Measurements from ENCODE around the gene METAP1D. TPM values are rescaled to one million over a fixed set of nuclear protein-coding genes. Genes with fewer than 3 reads are reported as not detected.

The METAP1D gene
- total and polyA plus RNA-seq, 2 experiments from 2014 or later, result 4.0 to 12.0 TPM

GRCh38 chr2:172079838-172080640 lies 80.3 kb downstream of the METAP1D start:
- no peaks in the 10 kb centered on the region for H3K36me3 ChIP-seq
- no peaks in the 10 kb centered on the region for H3K9me3 ChIP-seq (ENCODE audit: low read depth)
- peaks cover 100% of the 10 kb centered on the region for H3K27me3 ChIP-seq
- H3K4me3 ChIP-seq, result no peak overlapping the region
- no peak overlapping the region for H3K27ac ChIP-seq
- no peaks in the 10 kb centered on the region for H3K4me1 ChIP-seq (ENCODE audit: low read depth)
- DNase-seq (ENCODE audit: low read depth in 1 of 2, low spot score in 1 of 2), result no peak
- no peak for TF ChIP-seq CTCF (IDR thresholded peaks at IDR 0.05; ENCODE audit: low read depth, low read length)

- no peaks in the 10 kb centered on the region for H3K9me3 ChIP-seq (ENCODE audit: low read depth)
- no peaks in the 10 kb centered on the region for H3K36me3 ChIP-seq
- H3K27me3 ChIP-seq, result peaks cover 100% of the 10 kb centered on the region
- no peak for TF ChIP-seq CTCF (IDR thresholded peaks at IDR 0.05; ENCODE audit: low read depth, low read length)
- DNase-seq (ENCODE audit: low read depth in 1 of 2, low spot score in 1 of 2), result no peak
- H3K4me1 ChIP-seq (ENCODE audit: low read depth), result no peaks in the 10 kb centered on the region
- H3K4me3 ChIP-seq, result no peak overlapping the region
- no peak overlapping the region for H3K27ac ChIP-seq
Measured at GRCh38 chr2:172080641-172081220, 81.0 kb downstream of the METAP1D start.

- Histone ChIP-seq H3K4me3 (no peak overlapping the region), H3K9me3 (ENCODE audit: low read depth) (no peaks in the 10 kb centered on the region), H3K36me3 (no peaks in the 10 kb centered on the region), H3K27me3 (peaks cover 100% of the 10 kb centered on the region), H3K27ac (no peak overlapping the region), H3K4me1 (ENCODE audit: low read depth) (no peaks in the 10 kb centered on the region)
- DNase-seq (ENCODE audit: low read depth in 1 of 2, low spot score in 1 of 2), result no peak
- no peak for TF ChIP-seq CTCF (IDR thresholded peaks at IDR 0.05; ENCODE audit: low read depth, low read length)
Measured at GRCh38 chr2:172081221-172082022, 81.7 kb downstream of the METAP1D start.

- TF ChIP-seq CTCF (IDR thresholded peaks at IDR 0.05; ENCODE audit: low read depth, low read length), result no peak
- H3K36me3 ChIP-seq, result no peaks in the 10 kb centered on the region
Measured at GRCh38 chr2:172082105-172082943, 82.6 kb downstream of the METAP1D start.

More at GRCh38 chr2:172082105-172082943, 82.6 kb downstream of the METAP1D start:
- Histone ChIP-seq H3K27me3 (peaks cover 100% of the 10 kb centered on the region), H3K4me1 (ENCODE audit: low read depth) (no peaks in the 10 kb centered on the region), H3K4me3 (no peak overlapping the region), H3K27ac (no peak overlapping the region), H3K9me3 (ENCODE audit: low read depth) (no peaks in the 10 kb centered on the region)
- DNase-seq (ENCODE audit: low read depth in 1 of 2, low spot score in 1 of 2), result no peak
